GM12878 (cell line): ENCODE results near the gene PPFIA4. TPM values are rescaled to one million over a fixed set of nuclear protein-coding genes. Genes with fewer than 3 reads are reported as not detected.

Experiments
- ATAC-seq: fragments of 200-7000 bp; cut with Tn5 transposase; 3 replicates; pipeline ENCODE4 v1.9.1; 2020; ENCODE audit warnings: mild to moderate bottlenecking, moderate library complexity
- BruUV-seq: library from RNA; stranded (reverse); fragments of 400-500 nt; replicated peaks from 2 replicates; lab custom pipeline; 2021; lab: Mats Ljungman, UMichigan
- CTCF ChIA-PET: fragments of 300-600 bp; sonication (Branson Sonifier 250); formaldehyde crosslinking; extraction: SDS; loops from one replicate; lab custom pipeline; 2021; ENCODE audit warnings: inconsistent platforms; lab: Yijun Ruan, JAX
- POLR2A ChIA-PET: fragments of 350-600 bp; formaldehyde crosslinking; extraction: SDS; loops from one replicate; lab custom pipeline; 2021; ENCODE audit warnings: inconsistent platforms; lab: Charles Lee
- RAD21 ChIA-PET: fragments of 300-600 bp; sonication (Branson Sonifier 250); formaldehyde crosslinking; loops from one replicate; lab custom pipeline; 2023; ENCODE audit warnings: antibody characterized with exemption; ENCODE audit not compliant: unreplicated experiment; lab: Charles Lee
- SMC1A ChIA-PET: fragments of 300-600 bp; sonication (Branson Sonifier 250); formaldehyde crosslinking; loops from one replicate; lab custom pipeline; 2023; ENCODE audit not compliant: unreplicated experiment, uncharacterized antibody; lab: Charles Lee
- DNase-seq: peaks from one replicate; pipeline ENCODE4 v3.0.0-alpha.2; 2011; ENCODE audit warnings: low read depth, low spot score
- FAIRE-seq: peaks from 3 replicates; lab custom pipeline; 2011; peaks lifted over from hg19 to GRCh38; lab: Jason Lieb, UNC
- H2AFZ ChIP-seq: 2 replicates; pipeline ENCODE4 v1.6.0; 2011; ENCODE audit warnings: low read depth, low read length, control low read depth; ENCODE audit not compliant: control insufficient read depth
- H3K27ac ChIP-seq: 2 replicates; pipeline ENCODE4 v1.5.1; 2011; ENCODE audit warnings: control low read depth; ENCODE audit not compliant: control insufficient read depth, insufficient read depth
- H3K27me3 ChIP-seq, 2 experiments: replicated peaks in 1 of 2; 2 replicates each; pipeline versions ENCODE4 v1.6.0 to v1.6.1; 2011; ENCODE audit warnings: low read length in 1 of 2; ENCODE audit not compliant: control insufficient read depth in 2 of 2, insufficient read depth in 2 of 2
- H3K36me3 ChIP-seq, 2 experiments: 2 replicates each; pipeline ENCODE4 v1.5.1; 2011; ENCODE audit warnings: low read length in 1 of 2; ENCODE audit not compliant: control insufficient read depth in 2 of 2, insufficient read depth in 2 of 2
- H3K4me1 ChIP-seq: 2 replicates; pipeline ENCODE4 v1.6.1; 2011; ENCODE audit warnings: mild to moderate bottlenecking, low read length, moderate library complexity, mixed read lengths; ENCODE audit not compliant: control insufficient read depth, insufficient read depth
- H3K4me2 ChIP-seq: 2 replicates; pipeline ENCODE4 v1.6.0; 2011; ENCODE audit warnings: control low read depth; ENCODE audit not compliant: control insufficient read depth, insufficient read depth
- H3K4me3 ChIP-seq: fragments of 200-600 bp; sonication (generic); 2 replicates; pipeline ENCODE4 v1.5.1; 2016
- H3K79me2 ChIP-seq: 2 replicates; pipeline ENCODE4 v1.6.0; 2011; ENCODE audit warnings: low read length; ENCODE audit not compliant: control insufficient read depth, insufficient read depth
- H3K9ac ChIP-seq: 2 replicates; pipeline ENCODE4 v1.8.0; 2011; ENCODE audit warnings: low read length, control low read depth, mixed read lengths; ENCODE audit not compliant: control insufficient read depth, insufficient read depth
- H3K9me3 ChIP-seq: replicated peaks from 3 replicates; pipeline ENCODE4 v1.5.1; 2011; ENCODE audit warnings: mild to moderate bottlenecking, low read length; ENCODE audit not compliant: control insufficient read depth, insufficient read depth
- H4K20me1 ChIP-seq: 2 replicates; pipeline ENCODE4 v1.6.0; 2011; ENCODE audit not compliant: control insufficient read depth, insufficient read depth
- BACH1 ChIP-seq: fragments of 450-650 bp; IDR thresholded peaks from 2 replicates; pipeline ENCODE4 v1.6.1; 2017; ENCODE audit warnings: mild to moderate bottlenecking, borderline replicate concordance
- BCL11A ChIP-seq: IDR thresholded peaks from 2 replicates; pipeline ENCODE4 v1.6.1; 2011; ENCODE audit warnings: low read depth, low read length
- EED ChIP-seq: sonication (generic); IDR thresholded peaks from 2 replicates; pipeline ENCODE4 v1.6.1; 2016; ENCODE audit warnings: antibody characterized with exemption, low read depth
- FOXK2 ChIP-seq: fragments of 450-650 bp; IDR thresholded peaks from 2 replicates; pipeline ENCODE4 v1.6.1; 2017; ENCODE audit warnings: mild to moderate bottlenecking, moderate library complexity
- HDGF ChIP-seq: fragments of 450-650 bp; IDR thresholded peaks from 2 replicates; pipeline ENCODE4 v1.6.1; 2016; ENCODE audit warnings: antibody characterized with exemption
- IRF4 ChIP-seq: IDR thresholded peaks from 2 replicates; pipeline ENCODE4 v1.6.1; 2011; ENCODE audit warnings: low read depth, low read length
- NFIC ChIP-seq: IDR thresholded peaks from 2 replicates; pipeline ENCODE4 v1.6.1; 2012; ENCODE audit warnings: low read depth, mild to moderate bottlenecking, inconsistent platforms, low read length, moderate library complexity
- PAX5 ChIP-seq: IDR thresholded peaks from 2 replicates; pipeline ENCODE4 v1.6.1; 2011; ENCODE audit warnings: low read depth, low read length, borderline replicate concordance
- PRDM15 ChIP-seq: fragments of 450-650 bp; formaldehyde crosslinking; IDR thresholded peaks from 2 replicates; pipeline ENCODE4 v1.4.0; 2020; ENCODE audit warnings: mild to moderate bottlenecking, moderate library complexity
- ZNF622 ChIP-seq: fragments of 450-650 bp; IDR thresholded peaks from 2 replicates; pipeline ENCODE4 v1.6.1; 2017; ENCODE audit warnings: mild to moderate bottlenecking, inconsistent platforms
- WGBS: methylation state at CpG from one replicate; pipeline ENCODE4 v1.1.6; 2016; ENCODE audit warnings: low lambda C conversion rate; ENCODE audit not compliant: insufficient replicate concordance, insufficient coverage; ENCODE audit errors: missing lambda C conversion rate; 5-methylcytosine and 5-hydroxymethylcytosine counted together
- in situ Hi-C: fragments of 300-500 bp; cut with MboI; formaldehyde crosslinking; loops from 9 replicates; pipeline ENCODE4 v1.14.3; 2018; ENCODE audit warnings: mixed read lengths
- intact Hi-C: fragments of 100-400 bp; cut with micrococcal nuclease; formaldehyde crosslinking; loops from one replicate; pipeline ENCODE4 v1.14.2; 2022; ENCODE audit not compliant: unreplicated experiment
- polyA plus RNA-seq, 11 experiments: library from polyadenylated mRNA; depleted of rRNA in 4 of 11; unstranded in 6 of 11; stranded (reverse) in 5 of 11; fragments of >200 nt; fragmentation: Nextera tagmentation in 4 of 11; fragmentation: Illumina TruSeq in 1 of 11; extraction: Ambion mirVana in 4 of 11; extraction: Trizol in 1 of 11; gene quantifications; 1 replicate in 1 of 11; 2 replicates in 10 of 11; pipeline versions ENCODE4 v1.2.1 to v1.2.3, GENCODE V29; 2011 to 2016; ENCODE audit warnings: inconsistent platforms in 2 of 11, missing spikeins in 2 of 11, low read depth in 1 of 11
- total RNA-seq, 4 experiments: library from RNA; depleted of rRNA in 3 of 4; stranded (reverse); fragments of >200 nt in 3 of 4; fragmentation: Illumina TruSeq in 1 of 4; extraction: Trizol in 1 of 4; gene quantifications; 2 replicates each; pipeline versions ENCODE4 v1.2.1 to v1.2.3, GENCODE V29; 2013 to 2021
- TF ChIP-seq, protein P1 (sequence below): IDR thresholded peaks from 2 replicates; pipeline ENCODE4 v1.6.1; 2012; ENCODE audit warnings: low read depth, low read length, improper control_type of control experiment
- TF ChIP-seq, protein P2 (sequence below): fragments of 450-650 bp; IDR thresholded peaks from 2 replicates; pipeline ENCODE4 v1.6.1; 2016; ENCODE audit warnings: mild to moderate bottlenecking

The PPFIA4 gene
- total and polyA plus RNA-seq, 10 of the 15 experiments (the other 5 are each of a cell fraction or from before 2014, with no cell fraction given), result 0.02 to 19.7 (median 0.34) TPM; not detected in 1

GRCh38 chr1:203086992-203087763 is 60.9 kb downstream of the PPFIA4 start:
- TF ChIP-seq, protein P1, sequence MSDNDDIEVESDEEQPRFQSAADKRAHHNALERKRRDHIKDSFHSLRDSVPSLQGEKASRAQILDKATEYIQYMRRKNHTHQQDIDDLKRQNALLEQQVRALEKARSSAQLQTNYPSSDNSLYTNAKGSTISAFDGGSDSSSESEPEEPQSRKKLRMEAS, result no peak
- TF ChIP-seq FOXK2 (no peak), ZNF622 (no peak), BCL11A (no peak)
- TF ChIP-seq, all 136 proteins: peak for 0
- peaks cover 0 to 2% of the 10 kb centered on the region in 2 experiments; a peak in 2 of 4 replicates for H3K27me3 ChIP-seq
- no peak for ATAC-seq
- no peak overlapping the region for H3K4me2 ChIP-seq
- POLR2A ChIA-PET, result no interaction called here
- H2AFZ ChIP-seq, result no peak overlapping the region
- no peak overlapping the region for H3K9ac ChIP-seq
- H3K79me2 ChIP-seq, result no peaks in the 10 kb centered on the region
- no peaks in the 10 kb centered on the region for H3K4me1 ChIP-seq
- intact Hi-C loops (no loop called here), in situ Hi-C loops (no loop called here)
- 38% methylated on average over 11 of the region's 11 CpGs for WGBS
- CTCF ChIA-PET, result interaction anchor here (0.6 to 1.6 kb wide), 5 partner anchors 31 to 182 kb away, joined by 3 read pairs; no protein-coding TSS in a partner anchor
- RAD21 ChIA-PET, result no interaction called here
- FAIRE-seq, result no peak
- SMC1A ChIA-PET, result no interaction called here
- no peak overlapping the region for H3K27ac ChIP-seq
- H3K4me3 ChIP-seq, result no peak overlapping the region
- H3K36me3 ChIP-seq, result no peaks in the 10 kb centered on the region
- DNase-seq, result no peak
- BruUV-seq, result no TSS peak
- no peaks in the 10 kb centered on the region for H4K20me1 ChIP-seq
- H3K9me3 ChIP-seq, result no peaks in the 10 kb centered on the region

DNA sequence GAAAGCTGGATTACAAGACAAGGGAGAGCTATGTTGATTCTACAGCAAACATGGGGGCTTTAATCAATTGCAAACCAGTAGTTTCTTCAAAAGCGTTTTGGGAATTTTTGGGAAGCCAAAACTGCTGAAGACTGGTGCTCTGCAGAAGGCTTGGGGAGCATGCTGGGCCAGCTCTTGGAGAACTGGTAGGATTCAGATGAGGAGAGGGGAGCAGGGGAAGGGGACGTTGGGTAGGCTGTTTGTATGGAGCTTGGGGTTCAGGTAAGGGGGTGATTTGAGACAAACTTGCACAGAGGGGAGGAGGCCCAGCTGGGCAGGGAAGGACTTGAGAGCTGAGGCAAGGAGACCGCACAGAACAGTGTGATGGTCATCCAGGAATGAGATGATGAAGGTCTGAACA is 62.1 kb downstream of the PPFIA4 start:
- Histone ChIP-seq H4K20me1 (no peaks in the 10 kb centered on the region), H3K79me2 (no peaks in the 10 kb centered on the region), H3K9me3 (no peaks in the 10 kb centered on the region), H2AFZ (no peak overlapping the region), H3K36me3 (no peaks in the 10 kb centered on the region), H3K27ac (no peak overlapping the region), H3K4me2 (no peak overlapping the region), H3K4me1 (no peaks in the 10 kb centered on the region), H3K27me3 (peaks cover 0 to 2% of the 10 kb centered on the region in 2 experiments; a peak in 2 of 4 replicates), H3K9ac (no peak overlapping the region), H3K4me3 (no peak overlapping the region)
- BruUV-seq, result no TSS peak
- DNase-seq (no peak), FAIRE-seq (no peak), ATAC-seq (no peak)
- WGBS, result 10% methylated on average over 3 of the region's 3 CpGs
- ChIA-PET CTCF (interaction anchor here (0.7 to 1.3 kb wide), 2 partner anchors 151 to 179 kb away, joined by 3 read pairs; no protein-coding TSS in a partner anchor), RAD21 (no interaction called here), POLR2A (no interaction called here), SMC1A (interaction anchor here (0.8 kb wide), 1 partner anchor 126 kb away, joined by 3 read pairs; no protein-coding TSS in a partner anchor)
- intact Hi-C loops, result loop anchor here (1.0 kb wide), 1 partner anchor 40 kb away; no protein-coding TSS in a partner anchor
- in situ Hi-C loops, result no loop called here
- TF ChIP-seq NFIC (no peak), PAX5 (no peak), PRDM15 (CRISPR knock-in tag) (no peak), BACH1 (no peak), HDGF (no peak), IRF4 (no peak), EED (no peak)
- TF ChIP-seq, protein P2, sequence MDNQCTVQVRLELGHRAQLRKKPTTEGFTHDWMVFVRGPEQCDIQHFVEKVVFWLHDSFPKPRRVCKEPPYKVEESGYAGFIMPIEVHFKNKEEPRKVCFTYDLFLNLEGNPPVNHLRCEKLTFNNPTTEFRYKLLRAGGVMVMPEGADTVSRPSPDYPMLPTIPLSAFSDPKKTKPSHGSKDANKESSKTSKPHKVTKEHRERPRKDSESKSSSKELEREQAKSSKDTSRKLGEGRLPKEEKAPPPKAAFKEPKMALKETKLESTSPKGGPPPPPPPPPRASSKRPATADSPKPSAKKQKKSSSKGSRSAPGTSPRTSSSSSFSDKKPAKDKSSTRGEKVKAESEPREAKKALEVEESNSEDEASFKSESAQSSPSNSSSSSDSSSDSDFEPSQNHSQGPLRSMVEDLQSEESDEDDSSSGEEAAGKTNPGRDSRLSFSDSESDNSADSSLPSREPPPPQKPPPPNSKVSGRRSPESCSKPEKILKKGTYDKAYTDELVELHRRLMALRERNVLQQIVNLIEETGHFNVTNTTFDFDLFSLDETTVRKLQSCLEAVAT, result no peak
